PFSK-1 (cell line): ENCODE results near the gene SYT14.

Experiments used
- POLR2AphosphoS5 ChIP-seq: IDR thresholded peaks from 2 replicates; pipeline ENCODE4 v1.6.1; 2012; ENCODE audit warnings: low read depth, mild to moderate bottlenecking, control low read depth, low read length, moderate library complexity
- REST ChIP-seq, 2 experiments: IDR thresholded peaks; 2 replicates each; pipeline versions ENCODE4 v1.6.1 to v1.8.0; 2011 to 2012; ENCODE audit warnings: low read depth in 2 of 2, low read length in 2 of 2, control low read depth in 1 of 2, inconsistent platforms in 1 of 2, mild to moderate bottlenecking in 1 of 2, moderate library complexity in 1 of 2; ENCODE audit not compliant: insufficient read depth in 1 of 2
- SIN3A ChIP-seq: IDR thresholded peaks from 2 replicates; pipeline ENCODE4 v1.6.1; 2012; ENCODE audit warnings: mild to moderate bottlenecking, low read length, moderate library complexity, borderline replicate concordance; ENCODE audit not compliant: insufficient read depth
- TAF1 ChIP-seq: IDR thresholded peaks from 2 replicates; pipeline ENCODE4 v1.6.1; 2012; ENCODE audit warnings: low read length, control low read depth, borderline replicate concordance; ENCODE audit not compliant: insufficient read depth

- TF ChIP-seq SIN3A (no peak), POLR2AphosphoS5 (no peak), REST (IDR thresholded peaks at IDR 0.05; ENCODE audit: insufficient read depth in 1 of 2, low read depth in 2 of 2, low read length in 2 of 2) (no peak), TAF1 (no peak)
These were observed 232.2 kb downstream of the SYT14 start for GRCh38 chr1:210170220-210170619.
